Astrocyte of the cerebellum (primary cell): ENCODE data around the gene UBTD2.

Experiments
- DNase-seq: peaks from one replicate; pipeline ENCODE4 v3.0.0-alpha.2; 2011; ENCODE audit warnings: low read depth
- H3K4me3 ChIP-seq: 2 replicates; pipeline ENCODE4 v1.5.1; 2011; ENCODE audit warnings: mild to moderate bottlenecking, low read depth, low read length, moderate library complexity
- CTCF ChIP-seq: IDR thresholded peaks from 2 replicates; pipeline ENCODE4 v1.5.1; 2012; ENCODE audit warnings: low read length, low read depth, moderate library complexity, mild to moderate bottlenecking; ENCODE audit errors: missing control alignments
- in situ Hi-C: cut with HindIII; loops from 2 replicates; pipeline ENCODE4 v1.10.0; 2017; ENCODE audit warnings: low sequenced_read_pairs

Gene UBTD2

GRCh38 chr5:172235827-172236736, 47.5 kb downstream of the UBTD2 start:
- no peak for TF ChIP-seq CTCF
- no peak for DNase-seq
- no peak overlapping the region for H3K4me3 ChIP-seq
- in situ Hi-C loops: no loop called here

- no peak for DNase-seq
- no peak overlapping the region for H3K4me3 ChIP-seq
- in situ Hi-C loops: no loop called here
- TF ChIP-seq CTCF: no peak
These were observed 48.3 kb downstream of the UBTD2 start for GRCh38 chr5:172235132-172235780.

DNA sequence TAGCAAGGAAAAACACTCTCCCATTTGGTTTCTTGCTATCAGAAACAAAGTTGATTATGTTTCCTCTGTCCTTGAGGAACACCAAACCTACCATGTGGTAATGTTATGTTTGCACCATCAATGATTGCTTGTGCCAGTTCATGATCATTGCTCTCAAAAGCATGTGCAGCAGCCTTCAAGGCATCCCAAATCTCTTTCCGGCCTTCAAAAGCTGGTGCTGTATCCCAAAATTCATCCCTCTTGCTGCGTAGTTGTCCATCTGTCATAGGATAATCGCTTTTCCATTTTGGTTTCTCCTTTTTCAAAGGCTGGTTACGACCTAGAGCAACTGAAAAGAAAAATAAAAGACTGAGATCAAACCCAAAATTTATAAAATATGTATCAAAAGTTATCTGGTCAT, 49.5 kb downstream of the UBTD2 start:
- TF ChIP-seq CTCF: no peak
- in situ Hi-C loops: no loop called here
- H3K4me3 ChIP-seq: no peak overlapping the region
- no peak for DNase-seq

DNA sequence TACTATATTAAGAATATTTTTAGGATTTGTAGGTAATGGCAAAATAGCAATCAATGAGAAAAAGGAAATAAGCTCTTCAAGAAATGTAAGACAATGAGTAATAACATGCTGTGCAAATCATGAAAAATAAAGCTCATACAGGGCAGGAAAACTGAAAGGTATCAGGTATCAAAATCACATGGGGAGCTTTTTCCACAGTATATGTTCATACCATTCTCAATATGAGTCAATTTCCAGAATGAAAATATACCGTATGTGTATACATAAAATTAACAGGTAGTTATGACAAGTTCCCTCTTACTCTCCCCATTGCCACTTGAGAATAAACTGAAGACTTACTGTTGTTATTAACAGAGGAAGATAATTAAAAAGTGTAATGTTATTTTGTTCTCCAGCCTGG, 53.7 kb downstream of the UBTD2 start:
- H3K4me3 ChIP-seq: no peak overlapping the region
- in situ Hi-C loops: no loop called here
- TF ChIP-seq CTCF: no peak
- no peak for DNase-seq

DNA sequence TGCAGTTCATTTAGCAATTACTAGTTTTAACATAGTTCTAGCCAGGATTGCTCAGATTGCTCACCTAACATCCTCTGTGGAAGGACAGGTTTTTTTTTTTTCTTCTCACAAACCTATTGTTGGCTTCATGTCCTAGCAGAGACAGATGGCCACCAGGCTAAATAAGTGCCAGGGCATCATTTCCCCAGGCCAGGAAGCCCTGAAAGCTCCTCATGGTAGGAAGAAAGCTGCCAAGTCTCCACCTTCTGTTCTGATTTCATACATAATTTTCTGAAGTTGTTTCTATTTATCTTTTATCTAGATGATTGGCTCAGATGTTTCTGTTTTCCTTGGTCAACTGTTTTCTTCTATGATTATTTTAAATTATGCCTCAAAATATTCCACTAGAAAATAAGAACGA, 58.6 kb downstream of the UBTD2 start:
- TF ChIP-seq CTCF: no peak
- H3K4me3 ChIP-seq: no peak overlapping the region
- no peak for DNase-seq
- in situ Hi-C loops: no loop called here

DNA sequence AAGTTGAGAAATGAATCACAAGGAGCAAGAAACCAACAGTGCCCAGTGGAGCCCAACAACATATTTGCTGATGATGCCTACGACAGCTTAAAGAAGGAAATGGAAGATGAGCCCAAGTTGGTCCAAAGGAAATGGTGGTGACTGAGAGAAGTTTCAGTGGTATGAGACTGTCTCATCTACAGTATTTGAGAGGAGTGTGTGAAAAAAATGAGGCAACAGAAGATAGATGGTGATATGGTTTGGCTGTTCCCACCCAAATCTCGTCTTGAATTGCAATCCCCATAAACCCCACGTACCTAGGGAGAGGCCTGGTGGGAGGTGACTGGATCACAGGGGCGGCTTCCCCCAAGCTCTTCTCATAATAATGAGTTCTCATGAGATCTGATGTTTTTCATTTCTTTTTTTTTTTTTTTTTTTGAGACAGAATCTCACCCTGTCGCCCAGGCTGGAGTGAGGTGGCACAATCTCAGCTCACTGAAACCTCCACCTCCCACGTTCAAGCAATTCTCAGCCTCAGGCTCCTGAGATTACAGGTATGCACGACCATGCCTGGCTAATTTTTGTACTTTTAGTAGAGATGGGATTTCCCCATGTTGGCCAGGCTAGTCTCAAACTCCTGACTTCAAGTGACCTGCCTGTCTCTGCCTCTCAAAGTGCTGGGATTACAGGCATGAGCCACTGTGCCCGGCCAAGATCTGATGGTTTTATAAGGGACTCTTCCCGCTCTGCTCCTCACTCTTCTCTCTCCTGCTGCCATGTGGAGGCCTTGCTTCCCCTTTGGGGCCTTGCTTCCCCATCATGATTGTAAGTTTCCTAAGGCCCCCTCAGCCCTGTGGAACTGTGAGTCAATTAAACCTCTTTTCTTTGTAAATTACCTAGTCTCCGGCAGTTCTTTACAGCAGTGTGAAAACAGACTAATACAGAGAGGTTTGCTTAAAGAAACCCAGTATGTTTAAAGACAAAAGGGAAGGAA, 59.4 kb downstream of the UBTD2 start:
- no peak overlapping the region for H3K4me3 ChIP-seq
- no peak for DNase-seq
- in situ Hi-C loops: no loop called here
- no peak for TF ChIP-seq CTCF
